ENCODE data around the gene GPC4. TPM values are rescaled to one million over a fixed set of nuclear protein-coding genes. Genes with fewer than 3 reads are reported as not detected.

GPC4 gene
- total and polyA plus RNA-seq, 10 of the 15 experiments (the other 5 are each of a cell fraction or from before 2014, with no cell fraction given): 0.04 to 5.8 (median 0.13) TPM

DNA sequence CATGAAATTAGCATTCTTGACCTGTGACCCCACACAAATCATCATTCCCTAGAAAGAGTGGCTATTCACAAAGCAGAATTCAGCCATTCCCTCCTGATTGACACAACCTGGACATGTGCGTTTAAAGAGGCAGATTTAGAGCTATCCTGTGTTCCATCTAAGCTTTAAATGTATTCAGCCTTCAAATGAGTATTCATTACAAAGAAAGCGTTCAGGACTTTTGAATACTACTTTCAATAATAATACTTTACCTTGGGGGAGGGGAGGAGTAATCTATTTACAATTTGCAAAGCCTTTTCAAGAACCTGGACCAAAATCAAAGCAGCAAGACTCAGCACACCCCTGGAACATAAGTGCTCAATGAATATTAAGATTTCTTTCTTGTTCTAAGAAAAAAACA is 22.5 kb upstream of the GPC4 start:
- Histone ChIP-seq H3K27ac (ENCODE audit: control insufficient read depth, insufficient read depth) (no peak overlapping the region), H3K9ac (ENCODE audit: control insufficient read depth, insufficient read depth, low read length) (no peak overlapping the region), H3K4me3 (no peak overlapping the region), H3K9me3 (replicated peaks; ENCODE audit: control insufficient read depth, insufficient read depth, low read length) (no peaks in the 10 kb centered on the region), H3K36me3 (ENCODE audit: control insufficient read depth in 2 of 2, insufficient read depth in 2 of 2, low read length in 1 of 2) (no peaks in the 10 kb centered on the region), H3K27me3 (replicated peaks in 1 of 2; ENCODE audit: control insufficient read depth in 2 of 2, insufficient read depth in 2 of 2, low read length in 1 of 2) (no peaks in the 10 kb centered on the region), H4K20me1 (ENCODE audit: control insufficient read depth, insufficient read depth) (no peaks in the 10 kb centered on the region), H3K4me1 (ENCODE audit: control insufficient read depth, insufficient read depth, low read length) (no peaks in the 10 kb centered on the region), H2AFZ (ENCODE audit: control insufficient read depth, low read depth, low read length) (no peak overlapping the region), H3K79me2 (ENCODE audit: control insufficient read depth, insufficient read depth, low read length) (no peaks in the 10 kb centered on the region), H3K4me2 (ENCODE audit: control insufficient read depth, insufficient read depth) (no peak overlapping the region)
- in situ Hi-C loops (cut with MboI) (no loop called here), intact Hi-C loops (cut with micrococcal nuclease; ENCODE audit: unreplicated experiment) (no loop called here)
- ChIA-PET CTCF (no interaction called here), POLR2A (no interaction called here), SMC1A (ENCODE audit: uncharacterized antibody, unreplicated experiment) (interaction anchor here (0.8 kb wide), 1 partner anchor 68 kb away, joined by 3 read pairs; no protein-coding TSS in a partner anchor), RAD21 (ENCODE audit: unreplicated experiment) (no interaction called here)
- no TSS peak for BruUV-seq (replicated peaks)
- ATAC-seq (no peak), FAIRE-seq (no peak), DNase-seq (ENCODE audit: low read depth, low spot score) (no peak)
- TF ChIP-seq TAF1 (IDR thresholded peaks at IDR 0.05; ENCODE audit: borderline replicate concordance, low read depth, low read length) (no peak), MYB (IDR thresholded peaks at IDR 0.05; ENCODE audit: borderline replicate concordance, low read depth, low read length) (no peak), SREBF1 (IDR thresholded peaks at IDR 0.05; ENCODE audit: low read length) (no peak), MYC (IDR thresholded peaks at IDR 0.05; ENCODE audit: insufficient read depth, insufficient read length, insufficient replicate concordance, low read length, severe bottlenecking) (no peak), SRF (IDR thresholded peaks at IDR 0.05; ENCODE audit: low read depth in 2 of 2, low read length in 2 of 2) (no peak), KAT2A (conservative IDR thresholded peaks at IDR 0.05; ENCODE audit: control insufficient read depth, low read depth, low read length) (no peak)
- TF ChIP-seq, protein P1, sequence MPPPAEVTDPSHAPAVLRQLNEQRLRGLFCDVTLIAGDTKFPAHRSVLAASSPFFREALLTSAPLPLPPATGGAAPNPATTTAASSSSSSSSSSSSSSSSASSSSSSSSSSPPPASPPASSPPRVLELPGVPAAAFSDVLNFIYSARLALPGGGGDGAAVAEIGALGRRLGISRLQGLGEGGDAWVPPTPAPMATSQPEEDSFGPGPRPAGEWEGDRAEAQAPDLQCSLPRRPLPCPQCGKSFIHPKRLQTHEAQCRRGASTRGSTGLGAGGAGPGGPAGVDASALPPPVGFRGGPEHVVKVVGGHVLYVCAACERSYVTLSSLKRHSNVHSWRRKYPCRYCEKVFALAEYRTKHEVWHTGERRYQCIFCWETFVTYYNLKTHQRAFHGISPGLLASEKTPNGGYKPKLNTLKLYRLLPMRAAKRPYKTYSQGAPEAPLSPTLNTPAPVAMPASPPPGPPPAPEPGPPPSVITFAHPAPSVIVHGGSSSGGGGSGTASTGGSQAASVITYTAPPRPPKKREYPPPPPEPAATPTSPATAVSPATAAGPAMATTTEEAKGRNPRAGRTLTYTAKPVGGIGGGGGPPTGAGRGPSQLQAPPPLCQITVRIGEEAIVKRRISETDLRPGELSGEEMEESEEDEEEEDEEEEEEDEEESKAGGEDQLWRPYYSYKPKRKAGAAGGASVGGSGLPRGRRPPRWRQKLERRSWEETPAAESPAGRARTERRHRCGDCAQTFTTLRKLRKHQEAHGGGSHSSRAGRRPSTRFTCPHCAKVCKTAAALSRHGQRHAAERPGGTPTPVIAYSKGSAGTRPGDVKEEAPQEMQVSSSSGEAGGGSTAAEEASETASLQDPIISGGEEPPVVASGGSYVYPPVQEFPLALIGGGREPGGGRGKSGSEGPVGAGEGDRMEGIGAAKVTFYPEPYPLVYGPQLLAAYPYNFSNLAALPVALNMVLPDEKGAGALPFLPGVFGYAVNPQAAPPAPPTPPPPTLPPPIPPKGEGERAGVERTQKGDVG (CRISPR knock-in tag; IDR thresholded peaks at IDR 0.05): no peak
- TF ChIP-seq, protein P2, sequence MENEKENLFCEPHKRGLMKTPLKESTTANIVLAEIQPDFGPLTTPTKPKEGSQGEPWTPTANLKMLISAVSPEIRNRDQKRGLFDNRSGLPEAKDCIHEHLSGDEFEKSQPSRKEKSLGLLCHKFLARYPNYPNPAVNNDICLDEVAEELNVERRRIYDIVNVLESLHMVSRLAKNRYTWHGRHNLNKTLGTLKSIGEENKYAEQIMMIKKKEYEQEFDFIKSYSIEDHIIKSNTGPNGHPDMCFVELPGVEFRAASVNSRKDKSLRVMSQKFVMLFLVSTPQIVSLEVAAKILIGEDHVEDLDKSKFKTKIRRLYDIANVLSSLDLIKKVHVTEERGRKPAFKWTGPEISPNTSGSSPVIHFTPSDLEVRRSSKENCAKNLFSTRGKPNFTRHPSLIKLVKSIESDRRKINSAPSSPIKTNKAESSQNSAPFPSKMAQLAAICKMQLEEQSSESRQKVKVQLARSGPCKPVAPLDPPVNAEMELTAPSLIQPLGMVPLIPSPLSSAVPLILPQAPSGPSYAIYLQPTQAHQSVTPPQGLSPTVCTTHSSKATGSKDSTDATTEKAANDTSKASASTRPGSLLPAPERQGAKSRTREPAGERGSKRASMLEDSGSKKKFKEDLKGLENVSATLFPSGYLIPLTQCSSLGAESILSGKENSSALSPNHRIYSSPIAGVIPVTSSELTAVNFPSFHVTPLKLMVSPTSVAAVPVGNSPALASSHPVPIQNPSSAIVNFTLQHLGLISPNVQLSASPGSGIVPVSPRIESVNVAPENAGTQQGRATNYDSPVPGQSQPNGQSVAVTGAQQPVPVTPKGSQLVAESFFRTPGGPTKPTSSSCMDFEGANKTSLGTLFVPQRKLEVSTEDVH (IDR thresholded peaks at IDR 0.05; ENCODE audit: low read depth, partially characterized antibody): no peak
- 0% methylated on average over 2 of the region's 2 CpGs for WGBS (ENCODE audit: insufficient coverage, insufficient replicate concordance, low lambda C conversion rate, missing lambda C conversion rate)
